ENCODE results near the gene FLT4.
"Not testable (repeated sequence)": the region's sequence is repeated elsewhere in the genome, so short reads cannot be mapped to it uniquely, and the experiment has no call there.

Gene FLT4

GRCh38 chr5:180673371-180674089 lies 24.1 kb upstream of the FLT4 start:
- no peak for DNase-seq (ENCODE audit: low read depth, low spot score)
- Histone ChIP-seq H3K9ac (ENCODE audit: insufficient read length) (no peak overlapping the region), H3K9me3 (ENCODE audit: low read depth, low read length) (no peaks in the 10 kb centered on the region), H3K36me3 (ENCODE audit: insufficient read depth, low read length) (no peaks in the 10 kb centered on the region), H3K4me3 (no peak overlapping the region), H3K27ac (no peak overlapping the region)
- TF ChIP-seq EZH2 (IDR thresholded peaks at IDR 0.05) (peak; percentile 76), POLR2AphosphoS5 (IDR thresholded peaks at IDR 0.05; ENCODE audit: borderline replicate concordance, low read depth, low read length) (no peak), FOXP2 (optimal IDR thresholded peaks at IDR 0.05; ENCODE audit: control extremely low read depth, extremely low read length, insufficient read depth) (no peak)

- H3K9ac ChIP-seq (ENCODE audit: insufficient read length); DNase-seq (ENCODE audit: low read depth, low spot score); H3K36me3 ChIP-seq (ENCODE audit: insufficient read depth, low read length): not testable (repeated sequence)
Measured at GRCh38 chr5:180671958-180672524, 22.6 kb upstream of the FLT4 start.

GRCh38 chr5:180670586-180671359 lies 21.4 kb upstream of the FLT4 start:
- H3K4me3 ChIP-seq = no peak overlapping the region
- no peak for DNase-seq (ENCODE audit: low read depth, low spot score)
- no peaks in the 10 kb centered on the region for H3K9me3 ChIP-seq (ENCODE audit: low read depth, low read length)
- no peak for TF ChIP-seq EZH2 (IDR thresholded peaks at IDR 0.05)
- TF ChIP-seq POLR2AphosphoS5 (IDR thresholded peaks at IDR 0.05; ENCODE audit: borderline replicate concordance, low read depth, low read length) = no peak
- TF ChIP-seq FOXP2 (optimal IDR thresholded peaks at IDR 0.05; ENCODE audit: control extremely low read depth, extremely low read length, insufficient read depth) = no peak
- H3K36me3 ChIP-seq (ENCODE audit: insufficient read depth, low read length) = no peaks in the 10 kb centered on the region
- no peak overlapping the region for H3K27ac ChIP-seq
- H3K9ac ChIP-seq (ENCODE audit: insufficient read length) = no peak overlapping the region

More at GRCh38 chr5:180671958-180672524, 22.6 kb upstream of the FLT4 start:
- H3K27ac ChIP-seq; H3K9me3 ChIP-seq (ENCODE audit: low read depth, low read length); H3K4me3 ChIP-seq: not testable (repeated sequence)

- H3K4me3 ChIP-seq = no peak overlapping the region
Measured at GRCh38 chr5:180670157-180670556, 20.8 kb upstream of the FLT4 start.

GRCh38 chr5:180669661-180670060 lies 20.3 kb upstream of the FLT4 start:
- Histone ChIP-seq H3K27ac (no peak overlapping the region), H3K9ac (ENCODE audit: insufficient read length) (no peak overlapping the region), H3K9me3 (ENCODE audit: low read depth, low read length) (no peaks in the 10 kb centered on the region), H3K4me3 (no peak overlapping the region), H3K36me3 (ENCODE audit: insufficient read depth, low read length) (no peaks in the 10 kb centered on the region)
- no peak for DNase-seq (ENCODE audit: low read depth, low spot score)
- TF ChIP-seq EZH2 (IDR thresholded peaks at IDR 0.05) (no peak), POLR2AphosphoS5 (IDR thresholded peaks at IDR 0.05; ENCODE audit: borderline replicate concordance, low read depth, low read length) (no peak), FOXP2 (optimal IDR thresholded peaks at IDR 0.05; ENCODE audit: control extremely low read depth, extremely low read length, insufficient read depth) (no peak)

More at GRCh38 chr5:180670157-180670556, 20.8 kb upstream of the FLT4 start:
- TF ChIP-seq FOXP2 (optimal IDR thresholded peaks at IDR 0.05; ENCODE audit: control extremely low read depth, extremely low read length, insufficient read depth) = no peak
- no peak for TF ChIP-seq EZH2 (IDR thresholded peaks at IDR 0.05)
- no peak for TF ChIP-seq POLR2AphosphoS5 (IDR thresholded peaks at IDR 0.05; ENCODE audit: borderline replicate concordance, low read depth, low read length)
- no peaks in the 10 kb centered on the region for H3K9me3 ChIP-seq (ENCODE audit: low read depth, low read length)
- H3K9ac ChIP-seq (ENCODE audit: insufficient read length) = no peak overlapping the region
- no peak overlapping the region for H3K27ac ChIP-seq
- no peak for DNase-seq (ENCODE audit: low read depth, low spot score)
- H3K36me3 ChIP-seq (ENCODE audit: insufficient read depth, low read length) = no peaks in the 10 kb centered on the region

- no peaks in the 10 kb centered on the region for H3K9me3 ChIP-seq (ENCODE audit: low read depth, low read length)
- H3K9ac ChIP-seq (ENCODE audit: insufficient read length) = no peak overlapping the region
- H3K36me3 ChIP-seq (ENCODE audit: insufficient read depth, low read length) = no peaks in the 10 kb centered on the region
- no peak for DNase-seq (ENCODE audit: low read depth, low spot score)
- no peak overlapping the region for H3K27ac ChIP-seq
- TF ChIP-seq EZH2 (IDR thresholded peaks at IDR 0.05) (no peak), FOXP2 (optimal IDR thresholded peaks at IDR 0.05; ENCODE audit: control extremely low read depth, extremely low read length, insufficient read depth) (no peak), POLR2AphosphoS5 (IDR thresholded peaks at IDR 0.05; ENCODE audit: borderline replicate concordance, low read depth, low read length) (no peak)
- H3K4me3 ChIP-seq = no peak overlapping the region
Measured at GRCh38 chr5:180668835-180669596, 19.6 kb upstream of the FLT4 start.

- Histone ChIP-seq H3K4me3 (no peak overlapping the region), H3K27ac (no peak overlapping the region), H3K9me3 (ENCODE audit: low read depth, low read length) (no peaks in the 10 kb centered on the region), H3K36me3 (ENCODE audit: insufficient read depth, low read length) (no peaks in the 10 kb centered on the region), H3K9ac (ENCODE audit: insufficient read length) (no peak overlapping the region)
- TF ChIP-seq EZH2 (IDR thresholded peaks at IDR 0.05) = no peak
- no peak for TF ChIP-seq POLR2AphosphoS5 (IDR thresholded peaks at IDR 0.05; ENCODE audit: borderline replicate concordance, low read depth, low read length)
- no peak for TF ChIP-seq FOXP2 (optimal IDR thresholded peaks at IDR 0.05; ENCODE audit: control extremely low read depth, extremely low read length, insufficient read depth)
- DNase-seq (ENCODE audit: low read depth, low spot score) = no peak
Measured at GRCh38 chr5:180666812-180667211, 17.4 kb upstream of the FLT4 start.

All from SK-N-MC (cell line).